Bronchial epithelial cell (primary cell): ENCODE results near the gene DCAF4. TPM values are rescaled to one million over a fixed set of nuclear protein-coding genes. Genes with fewer than 3 reads are reported as not detected.

Experiments
- DNase-seq: peaks from one replicate; pipeline ENCODE4 v3.0.0-alpha.2; 2010; ENCODE audit warnings: low read depth
- FAIRE-seq: peaks from 2 replicates; lab custom pipeline; 2011; peaks lifted over from hg19 to GRCh38; lab: Jason Lieb, UNC
- H3K27me3 ChIP-seq: 2 replicates; pipeline ENCODE4 v1.5.1; 2011; ENCODE audit warnings: low read length; ENCODE audit not compliant: control insufficient read depth, insufficient read depth
- H3K36me3 ChIP-seq: 2 replicates; pipeline ENCODE4 v1.5.1; 2011; ENCODE audit warnings: low read length; ENCODE audit not compliant: control insufficient read depth, insufficient read depth
- H3K4me3 ChIP-seq: 2 replicates; pipeline ENCODE4 v1.5.1; 2011; ENCODE audit warnings: mild to moderate bottlenecking, low read depth, low read length, control low read depth
- CTCF ChIP-seq: IDR thresholded peaks from 2 replicates; pipeline ENCODE4 v1.5.1; 2011; ENCODE audit warnings: mild to moderate bottlenecking, moderate library complexity, low read length, control low read depth, inconsistent platforms; ENCODE audit not compliant: insufficient read depth, severe bottlenecking
- total RNA-seq: library from RNA; depleted of rRNA; stranded (reverse); fragments of >200 nt; gene quantifications from 2 replicates; pipeline ENCODE4 v1.2.1, GENCODE V29; 2014

Gene DCAF4
- total RNA-seq, 1 donor from 2014 or later = 14.0 TPM

- FAIRE-seq (no peak), DNase-seq (no peak)
- Histone ChIP-seq H3K4me3 (no peak overlapping the region), H3K36me3 (no peaks in the 10 kb centered on the region), H3K27me3 (no peaks in the 10 kb centered on the region)
- TF ChIP-seq CTCF = no peak
These were observed 41.9 kb upstream of the DCAF4 start for GRCh38 chr14:72884386-72884785.

GRCh38 chr14:72887514-72887913 lies 38.8 kb upstream of the DCAF4 start:
- no peak for FAIRE-seq
- Histone ChIP-seq H3K27me3 (peaks cover 10% of the 10 kb centered on the region), H3K36me3 (no peaks in the 10 kb centered on the region), H3K4me3 (no peak overlapping the region)
- TF ChIP-seq CTCF = no peak
- no peak for DNase-seq

GRCh38 chr14:72888192-72888591 lies 38.1 kb upstream of the DCAF4 start:
- no peaks in the 10 kb centered on the region for H3K36me3 ChIP-seq
- no peak for DNase-seq
- H3K4me3 ChIP-seq = no peak overlapping the region
- peaks cover 13% of the 10 kb centered on the region for H3K27me3 ChIP-seq
- FAIRE-seq = no peak
- no peak for TF ChIP-seq CTCF

- FAIRE-seq (no peak), DNase-seq (no peak)
- no peak for TF ChIP-seq CTCF
- Histone ChIP-seq H3K4me3 (no peak overlapping the region), H3K27me3 (peaks cover 13% of the 10 kb centered on the region), H3K36me3 (no peaks in the 10 kb centered on the region)
These were observed 37.5 kb upstream of the DCAF4 start for GRCh38 chr14:72888636-72889201.

- no peak for DNase-seq
- Histone ChIP-seq H3K36me3 (no peaks in the 10 kb centered on the region), H3K4me3 (no peak overlapping the region), H3K27me3 (peaks cover 13% of the 10 kb centered on the region)
- no peak for FAIRE-seq
- TF ChIP-seq CTCF = no peak
These were observed 36.9 kb upstream of the DCAF4 start for GRCh38 chr14:72889366-72889765.

GRCh38 chr14:72891666-72892102 lies 34.6 kb upstream of the DCAF4 start:
- Histone ChIP-seq H3K36me3 (no peaks in the 10 kb centered on the region), H3K27me3 (peaks cover 13% of the 10 kb centered on the region), H3K4me3 (peak overlapping the region; percentile 60)
- TF ChIP-seq CTCF = no peak
- FAIRE-seq (no peak), DNase-seq (no peak)
